Right cardiac atrium (tissue), 5 donors: ENCODE results near the gene VPS36. TPM values are rescaled to one million over a fixed set of nuclear protein-coding genes. Genes with fewer than 3 reads are reported as not detected.
"Not testable (repeated sequence)": the region's sequence is repeated elsewhere in the genome, so short reads cannot be mapped to it uniquely, and the experiment has no call there.

ENCODE experiments used
- ATAC-seq, 2 donors: fragments of 200-7000 bp; cut with Tn5 transposase; one replicate each; pipeline versions ENCODE4 v1.8.0 to v1.9.1; 2020; ENCODE audit warnings: moderate library complexity in 2 of 2, mild to moderate bottlenecking in 1 of 2
- DNase-seq, 3 donors: peaks; one replicate each; pipeline ENCODE4 v3.0.0-alpha.2; 2020
- H3K27ac ChIP-seq: one replicate; pipeline ENCODE4 v1.5.1; 2013; ENCODE audit warnings: mild to moderate bottlenecking, low read length, control low read depth, moderate library complexity
- H3K27me3 ChIP-seq: one replicate; pipeline ENCODE4 v1.6.1; 2013; ENCODE audit not compliant: control insufficient read depth, insufficient read depth
- H3K4me1 ChIP-seq: one replicate; pipeline ENCODE4 v1.6.1; 2013; ENCODE audit warnings: low read length; ENCODE audit not compliant: control insufficient read depth, insufficient read depth
- H3K4me3 ChIP-seq: one replicate; pipeline ENCODE4 v1.5.1; 2013; ENCODE audit warnings: low read length, control low read depth
- H3K9me3 ChIP-seq: one replicate; pipeline ENCODE4 v1.6.1; 2013; ENCODE audit warnings: low read length; ENCODE audit not compliant: control insufficient read depth
- WGBS: extraction: QIAGEN DNeasy Blood & Tissue Kit; methylation state at CpG from one replicate; pipeline ENCODE4 v1.1.7; 2013; 5-methylcytosine and 5-hydroxymethylcytosine counted together
- intact Hi-C, 4 donors: fragments of 100-400 bp; cut with DNase I; formaldehyde crosslinking; loops; one replicate each; pipeline versions ENCODE4 v1.11.0 to v1.14.0; 2022 to 2023
- polyA plus RNA-seq: library from polyadenylated mRNA; stranded (reverse); fragments of 200-250 nt; gene quantifications from one replicate; pipeline ENCODE4 v1.2.3, GENCODE V29; 2013
- total RNA-seq, 4 donors: library from RNA; stranded (reverse); fragmentation: NEBNext Ultra II Directional; extraction: Animal tissue kit (Norgen Biotek cat#: 25700); gene quantifications; one replicate each; pipeline ENCODE4 v1.2.1, GENCODE V29; 2021
- donor health status: healthy with polysubstance abuse.
- donor health status: DM: no; HTN: yes; CAD: no.
- donor health status: DM: no; HTN: no; CAD: no.
- donor health status: DM: no; HTN: yes; CAD: no; lungs with severe emphysema.
- donor health status: DM: yes; HTN: yes; CAD: no.

Gene VPS36
- total and polyA plus RNA-seq, 5 donors: 20.5 to 38.8 (median 32.9) TPM

DNA sequence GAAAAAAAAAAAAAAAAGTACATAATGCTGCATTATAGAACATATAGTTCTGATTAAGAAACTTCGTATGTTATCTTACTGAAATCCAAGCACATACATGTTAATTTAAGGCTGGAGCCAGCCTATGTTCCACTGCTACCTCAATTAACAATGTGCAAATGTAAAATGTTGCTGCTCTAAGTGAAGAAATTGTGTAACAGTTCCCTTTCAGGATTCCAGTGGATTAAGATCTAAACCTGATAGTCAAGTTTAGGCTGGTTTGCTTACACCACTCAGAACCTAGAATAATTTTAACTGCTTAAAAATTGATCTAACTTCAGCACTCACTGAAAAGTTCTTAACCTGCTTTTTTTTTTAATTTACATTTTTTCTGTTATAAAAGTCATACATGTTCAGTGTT is 4.2 kb downstream of the VPS36 start:
- no peak for DNase-seq
- no peaks in the 10 kb centered on the region for H3K9me3 ChIP-seq
- no peak for ATAC-seq
- intact Hi-C loops: no loop called here
- no peak overlapping the region for H3K27ac ChIP-seq
- no peak overlapping the region for H3K4me3 ChIP-seq
- no peaks in the 10 kb centered on the region for H3K27me3 ChIP-seq
- H3K4me1 ChIP-seq: peaks cover 2% of the 10 kb centered on the region
- 93% methylated on average over 1 of the region's 1 CpG for WGBS

GRCh38 chr13:52432456-52432855 is 18.0 kb downstream of the VPS36 start:
- DNase-seq (no peak), ATAC-seq (peak; percentile 63 to 74)
- H3K9me3 ChIP-seq: no peaks in the 10 kb centered on the region
- peaks cover 1% of the 10 kb centered on the region for H3K4me1 ChIP-seq
- no peaks in the 10 kb centered on the region for H3K27me3 ChIP-seq
- intact Hi-C loops: no loop called here
- WGBS: 51% methylated on average over 2 of the region's 2 CpGs
- no peak overlapping the region for H3K27ac ChIP-seq
- no peak overlapping the region for H3K4me3 ChIP-seq

- Histone ChIP-seq H3K4me1 (no peaks in the 10 kb centered on the region), H3K27me3 (no peaks in the 10 kb centered on the region), H3K27ac (no peak overlapping the region), H3K9me3 (no peaks in the 10 kb centered on the region), H3K4me3 (no peak overlapping the region)
- ATAC-seq: peak; percentile 64 to 91
- no peak for DNase-seq
- 66% methylated on average over 2 of the region's 2 CpGs for WGBS
- intact Hi-C loops: no loop called here
Measured at GRCh38 chr13:52428295-52428694, 22.1 kb downstream of the VPS36 start.

- H3K27me3 ChIP-seq: no peaks in the 10 kb centered on the region
- ATAC-seq: no peak
- no peak for DNase-seq
- intact Hi-C loops: no loop called here
- H3K9me3 ChIP-seq: no peaks in the 10 kb centered on the region
- no peak overlapping the region for H3K27ac ChIP-seq
- H3K4me3 ChIP-seq: no peak overlapping the region
- peaks cover 3% of the 10 kb centered on the region for H3K4me1 ChIP-seq
- 96% methylated on average over 3 of the region's 3 CpGs for WGBS
Measured at GRCh38 chr13:52421216-52421615, 29.2 kb downstream of the VPS36 start.

- Histone ChIP-seq H3K4me3 (no peak overlapping the region), H3K27me3 (no peaks in the 10 kb centered on the region), H3K4me1 (peaks cover 3% of the 10 kb centered on the region), H3K27ac (no peak overlapping the region), H3K9me3 (no peaks in the 10 kb centered on the region)
- intact Hi-C loops: no loop called here
- 9% methylated on average over 1 of the region's 1 CpG for WGBS
- ATAC-seq (peak in 1 of 2 donors; percentile 40), DNase-seq (no peak)
Measured at GRCh38 chr13:52419080-52419479, 31.4 kb downstream of the VPS36 start.

DNA sequence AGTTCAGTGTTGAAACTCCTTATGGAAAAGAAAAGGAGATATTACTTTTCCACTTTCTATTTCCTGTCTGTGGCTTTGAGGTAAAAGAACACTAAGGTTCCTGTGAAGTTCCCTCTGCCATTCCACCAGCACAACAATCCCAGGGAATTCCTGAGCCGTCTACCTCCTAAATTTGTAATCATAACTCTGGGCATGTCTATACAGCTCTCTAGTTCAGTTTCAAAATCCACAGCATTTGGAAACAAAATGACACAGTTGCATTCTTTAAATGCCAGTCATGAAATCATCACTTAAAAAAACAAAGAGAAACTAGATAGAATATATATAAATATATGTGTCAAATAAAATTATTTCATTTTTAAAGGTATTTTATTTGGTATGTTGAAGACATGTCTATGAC is 35.5 kb downstream of the VPS36 start:
- no peak for DNase-seq
- Histone ChIP-seq H3K9me3 (no peaks in the 10 kb centered on the region), H3K4me1 (peaks cover 3% of the 10 kb centered on the region), H3K27me3 (no peaks in the 10 kb centered on the region), H3K4me3 (no peak overlapping the region), H3K27ac (no peak overlapping the region)
- 33% methylated on average over 1 of the region's 1 CpG for WGBS
- intact Hi-C loops: no loop called here
- ATAC-seq: no peak

DNA sequence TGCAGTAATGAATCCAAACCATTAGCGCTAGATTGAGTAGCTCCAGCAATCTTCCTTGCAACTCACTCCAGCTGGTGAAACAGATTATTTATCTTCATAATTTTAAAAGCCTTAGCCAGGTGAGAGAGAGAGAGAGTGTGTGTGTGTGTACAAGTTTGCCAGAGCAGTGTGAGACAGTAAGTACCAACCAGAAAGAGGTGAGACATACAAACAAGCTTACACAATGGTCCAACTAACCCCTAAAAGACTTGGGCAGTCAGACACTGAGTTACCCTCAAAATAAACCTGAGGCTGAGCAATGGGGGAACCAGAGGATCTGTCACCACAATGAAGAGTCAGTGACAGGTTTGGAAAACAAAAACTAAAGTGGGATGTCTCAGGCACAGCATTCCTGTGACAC is 36.4 kb downstream of the VPS36 start:
- no peak for DNase-seq
- no peak for ATAC-seq
- H3K4me3 ChIP-seq: no peak overlapping the region
- no peaks in the 10 kb centered on the region for H3K9me3 ChIP-seq
- no peak overlapping the region for H3K27ac ChIP-seq
- 99% methylated on average over 1 of the region's 1 CpG for WGBS
- intact Hi-C loops: no loop called here
- no peaks in the 10 kb centered on the region for H3K27me3 ChIP-seq
- H3K4me1 ChIP-seq: peaks cover 2% of the 10 kb centered on the region

GRCh38 chr13:52412128-52412527 is 38.3 kb downstream of the VPS36 start:
- H3K27me3 ChIP-seq: no peaks in the 10 kb centered on the region
- no peak overlapping the region for H3K27ac ChIP-seq
- ATAC-seq (no peak), DNase-seq (no peak)
- WGBS: 100% methylated on average over 1 of the region's 1 CpG
- H3K4me3 ChIP-seq: no peak overlapping the region
- intact Hi-C loops: no loop called here
- no peaks in the 10 kb centered on the region for H3K4me1 ChIP-seq
- no peaks in the 10 kb centered on the region for H3K9me3 ChIP-seq

- H3K4me3 ChIP-seq: no peak overlapping the region
- no peak for DNase-seq
- no peaks in the 10 kb centered on the region for H3K9me3 ChIP-seq
- no peak overlapping the region for H3K27ac ChIP-seq
- intact Hi-C loops: no loop called here
- 90% methylated on average over 4 of the region's 4 CpGs for WGBS
- H3K27me3 ChIP-seq: no peaks in the 10 kb centered on the region
- no peak for ATAC-seq
- H3K4me1 ChIP-seq: no peaks in the 10 kb centered on the region
Measured at GRCh38 chr13:52411629-52412028, 38.8 kb downstream of the VPS36 start.

DNA sequence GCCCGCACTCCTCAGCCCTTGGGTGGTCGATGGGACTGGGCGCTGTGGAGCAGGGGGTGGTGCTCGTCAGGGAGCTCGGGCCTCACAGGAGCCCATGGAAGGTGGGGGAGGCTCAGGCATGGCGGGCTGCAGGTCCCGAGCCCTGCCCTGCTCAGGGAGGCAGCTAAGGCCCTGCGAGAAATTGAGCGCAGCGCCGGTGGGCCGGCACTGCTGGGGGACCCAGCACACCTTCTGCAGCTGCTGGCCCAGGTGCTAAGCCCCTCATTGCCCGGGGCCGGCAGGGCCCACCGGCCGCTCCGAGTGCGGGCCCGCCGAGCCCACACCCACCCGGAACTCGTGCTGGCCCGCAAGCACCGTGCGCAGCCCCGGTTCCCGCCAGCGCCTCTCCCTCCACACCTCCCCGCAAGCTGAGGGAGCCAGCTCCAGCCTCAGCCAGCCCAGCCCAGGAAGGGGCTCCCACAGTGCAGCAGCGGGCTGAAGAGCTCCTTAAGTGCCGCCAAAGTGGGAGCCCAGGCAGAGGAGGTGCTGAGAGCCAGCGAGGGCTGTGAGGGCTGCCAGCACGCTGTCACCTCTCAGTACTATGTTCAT is 42.3 kb downstream of the VPS36 start:
- H3K4me3 ChIP-seq, H3K9me3 ChIP-seq, DNase-seq, H3K27ac ChIP-seq, H3K4me1 ChIP-seq, H3K27me3 ChIP-seq, ATAC-seq, intact Hi-C loops: not testable (repeated sequence)
- 93% methylated on average over 33 of the region's 33 CpGs for WGBS

DNA sequence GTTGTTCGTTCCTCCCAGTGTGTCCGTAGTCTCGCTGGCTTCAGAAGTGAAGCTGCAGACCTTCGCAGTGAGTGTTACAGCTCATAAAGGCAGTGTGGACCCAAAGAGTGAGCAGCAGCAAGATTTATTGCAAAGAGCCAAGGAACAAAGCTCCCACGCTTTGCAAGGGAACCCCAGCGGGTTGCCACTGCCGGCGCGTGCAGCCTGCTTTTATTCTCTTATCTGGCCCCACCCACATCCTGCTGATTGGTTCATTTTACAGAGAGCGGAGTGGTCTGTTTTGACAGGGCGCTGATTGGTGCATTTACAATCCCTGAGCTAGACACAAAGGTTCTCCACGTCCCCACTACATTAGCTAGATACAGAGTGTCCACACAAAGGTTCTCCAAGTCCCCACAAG is 43.0 kb downstream of the VPS36 start:
- H3K27ac ChIP-seq, ATAC-seq, H3K4me3 ChIP-seq, H3K9me3 ChIP-seq, DNase-seq, intact Hi-C loops, H3K27me3 ChIP-seq, H3K4me1 ChIP-seq: not testable (repeated sequence)
- WGBS: 95% methylated on average over 12 of the region's 12 CpGs

DNA sequence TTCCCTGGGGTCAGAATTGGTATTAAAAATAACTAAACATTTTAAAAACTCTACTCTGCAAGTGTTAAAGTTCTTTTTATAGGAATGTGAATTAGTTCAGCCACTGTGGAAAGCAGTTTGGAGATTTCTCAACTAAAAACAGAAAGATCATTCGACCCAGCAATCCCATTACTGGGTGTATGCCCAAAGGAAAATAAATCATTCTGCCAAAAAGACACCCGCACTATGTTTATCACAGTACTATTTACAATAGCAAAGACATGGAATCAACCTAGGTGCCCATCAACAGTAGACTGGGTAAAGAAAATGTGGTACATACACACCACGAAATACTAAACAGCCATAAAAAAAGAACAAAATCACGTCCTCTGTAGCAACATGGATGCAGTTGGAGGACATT is 43.8 kb downstream of the VPS36 start:
- peak overlapping the region; percentile 38 for H3K4me3 ChIP-seq
- DNase-seq: no peak
- 59% methylated on average over 4 of the region's 4 CpGs for WGBS
- H3K27ac ChIP-seq: no peak overlapping the region
- no peaks in the 10 kb centered on the region for H3K9me3 ChIP-seq
- H3K27me3 ChIP-seq: no peaks in the 10 kb centered on the region
- ATAC-seq: peak in 1 of 2 donors; percentile 3
- intact Hi-C loops: no loop called here
- H3K4me1 ChIP-seq: no peaks in the 10 kb centered on the region
